Ectodermal cell (in vitro differentiated cells): ENCODE data around the gene PYDC1.

Source experiments
- H3K27ac ChIP-seq: 2 replicates; pipeline ENCODE4 v1.7.0; 2013; ENCODE audit warnings: mild to moderate bottlenecking, low read depth, low read length; ENCODE audit not compliant: insufficient read depth, poor library complexity, severe bottlenecking
- H3K27me3 ChIP-seq: 2 replicates; pipeline ENCODE4 v1.7.0; 2013; ENCODE audit warnings: mild to moderate bottlenecking, low read length; ENCODE audit not compliant: insufficient read depth, control insufficient read depth, poor library complexity, severe bottlenecking
- H3K36me3 ChIP-seq: one replicate; pipeline ENCODE4 v1.7.0; 2013; ENCODE audit warnings: low read length; ENCODE audit not compliant: control insufficient read depth, insufficient read depth
- H3K4me1 ChIP-seq: one replicate; pipeline ENCODE4 v1.7.0; 2013; ENCODE audit warnings: low read length; ENCODE audit not compliant: control insufficient read depth, insufficient read depth
- H3K4me3 ChIP-seq: 2 replicates; pipeline ENCODE4 v1.7.0; 2013; ENCODE audit warnings: low read depth, low read length, control low read depth; ENCODE audit not compliant: insufficient read depth
- H3K9me3 ChIP-seq: 2 replicates; pipeline ENCODE4 v1.7.0; 2013; ENCODE audit warnings: mild to moderate bottlenecking, low read length, moderate library complexity; ENCODE audit not compliant: control insufficient read depth
- WGBS, 2 experiments: methylation state at CpG; one replicate each; pipeline ENCODE4 v1.1.7; 2013; ENCODE audit warnings: missing lambda C conversion rate in 2 of 2; 5-methylcytosine and 5-hydroxymethylcytosine counted together

Gene PYDC1

DNA sequence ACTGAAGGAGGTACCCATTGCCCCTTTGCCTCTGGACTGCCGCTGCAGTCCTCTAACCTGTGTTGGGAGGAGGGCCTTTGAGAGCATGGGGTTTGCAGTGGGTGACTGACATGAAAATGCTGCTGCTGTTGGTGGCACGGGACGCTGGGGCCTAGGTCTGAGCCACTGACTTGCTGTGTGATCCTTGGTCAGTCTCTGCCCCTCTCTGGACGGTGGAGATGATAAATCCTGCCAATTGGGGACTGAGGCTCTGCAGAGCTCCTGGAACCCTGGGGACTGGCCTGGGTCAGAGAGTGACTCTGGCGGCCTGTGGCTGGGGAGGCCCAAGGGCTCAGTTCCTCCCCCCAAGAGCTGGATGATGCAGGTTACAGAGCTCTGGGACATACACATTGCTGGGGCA is 6.1 kb upstream of the PYDC1 start:
- no peak overlapping the region for H3K27ac ChIP-seq
- H3K4me3 ChIP-seq = no peak overlapping the region
- no peaks in the 10 kb centered on the region for H3K9me3 ChIP-seq
- H3K36me3 ChIP-seq = no peaks in the 10 kb centered on the region
- no peaks in the 10 kb centered on the region for H3K4me1 ChIP-seq
- 91 to 96% methylated on average over 5 of the region's 5 CpGs for WGBS, 2 experiments
- H3K27me3 ChIP-seq = peaks cover 9% of the 10 kb centered on the region

DNA sequence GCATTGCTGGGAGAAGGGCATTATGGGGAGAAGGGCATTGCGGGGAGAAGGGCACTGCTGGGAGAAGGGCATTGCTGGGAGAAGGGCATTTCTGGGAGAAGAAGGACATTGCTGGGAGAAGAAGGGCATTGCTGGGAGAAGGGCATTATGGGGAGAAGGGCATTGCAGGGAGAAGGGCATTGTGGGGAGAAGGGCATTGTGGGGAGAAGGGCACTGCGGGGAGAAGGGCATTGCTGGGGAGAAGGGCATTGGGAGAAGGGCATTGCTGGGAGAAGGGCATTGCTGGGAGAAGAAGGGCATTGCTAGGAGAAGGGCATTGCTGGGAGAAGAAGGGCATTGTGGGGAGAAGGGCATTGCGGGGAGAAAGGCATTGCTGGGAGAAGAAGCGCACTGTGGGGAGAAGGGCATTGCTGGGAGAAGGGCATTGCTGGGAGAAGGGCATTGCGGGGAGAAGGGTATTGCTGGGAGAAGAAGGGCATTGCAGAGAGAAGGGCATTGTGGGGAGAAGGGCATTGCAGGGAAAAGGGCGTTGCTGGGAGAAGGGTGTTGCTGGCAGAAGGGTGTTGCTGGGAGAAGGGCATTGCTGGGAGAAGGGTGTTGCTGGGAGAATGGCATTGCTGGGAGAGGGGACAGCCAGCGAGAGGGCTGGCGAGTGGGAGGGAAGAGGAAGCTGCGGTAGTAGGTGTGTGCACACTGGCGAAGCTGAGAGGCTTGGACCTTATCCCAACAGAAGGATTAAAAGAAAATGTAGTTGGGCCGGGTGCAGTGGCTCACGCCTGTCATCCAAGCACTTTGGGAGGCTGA is 4.6 kb upstream of the PYDC1 start:
- no peaks in the 10 kb centered on the region for H3K9me3 ChIP-seq
- no peak overlapping the region for H3K4me3 ChIP-seq
- no peak overlapping the region for H3K27ac ChIP-seq
- peaks cover 5% of the 10 kb centered on the region for H3K4me1 ChIP-seq
- no peaks in the 10 kb centered on the region for H3K36me3 ChIP-seq
- WGBS, 2 experiments = 89 to 91% methylated on average over 12 of the region's 12 CpGs
- H3K27me3 ChIP-seq = peaks cover 24% of the 10 kb centered on the region

DNA sequence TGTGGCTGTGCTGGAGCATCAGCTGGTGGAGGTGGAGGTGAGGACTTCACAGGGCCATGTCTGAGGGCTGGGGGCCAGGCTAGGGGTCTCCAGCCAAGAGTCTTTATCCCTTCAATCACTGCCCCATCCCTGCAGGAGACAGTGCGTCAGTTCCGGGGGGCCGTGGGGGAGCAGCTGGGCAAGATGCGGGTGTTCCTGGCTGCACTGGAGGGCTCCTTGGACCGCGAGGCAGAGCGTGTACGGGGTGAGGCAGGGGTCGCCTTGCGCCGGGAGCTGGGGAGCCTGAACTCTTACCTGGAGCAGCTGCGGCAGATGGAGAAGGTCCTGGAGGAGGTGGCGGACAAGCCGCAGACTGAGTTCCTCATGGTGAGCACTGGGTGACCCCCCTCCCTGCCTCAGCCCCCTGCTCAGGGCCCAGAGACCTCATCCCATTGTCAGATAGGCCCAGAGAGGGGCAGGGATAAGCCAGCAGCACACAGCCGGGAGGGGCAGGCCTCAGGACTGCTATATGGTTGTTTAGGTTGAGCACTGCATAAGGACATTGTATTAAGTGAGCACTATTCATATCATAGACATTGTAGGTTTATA is 2.3 kb upstream of the PYDC1 start:
- H3K4me3 ChIP-seq = no peak overlapping the region
- WGBS, 2 experiments = 93 to 95% methylated on average over 15 of the region's 15 CpGs

DNA sequence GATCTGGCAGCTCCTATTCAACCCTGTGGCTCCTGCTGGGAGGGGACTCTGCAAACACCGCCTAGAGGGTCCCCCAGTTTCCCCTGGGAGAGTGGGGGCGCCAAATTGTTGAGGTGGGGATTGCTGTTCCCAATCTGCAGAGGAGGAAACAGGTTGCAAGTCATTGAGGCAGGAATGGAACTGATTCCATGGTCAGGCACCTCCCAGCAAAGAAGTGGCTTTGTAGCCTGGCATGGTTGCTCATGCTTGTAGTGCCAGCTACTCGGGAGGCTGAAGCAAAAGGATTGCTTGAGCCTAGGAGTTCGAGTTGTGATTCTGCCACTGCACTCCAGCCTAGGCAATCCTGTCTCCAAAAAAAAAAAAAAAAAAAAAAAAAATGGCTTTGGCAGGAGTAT is 198 bp upstream of the PYDC1 start:
- H3K27ac ChIP-seq = no peak overlapping the region
- no peaks in the 10 kb centered on the region for H3K36me3 ChIP-seq
- 32 to 47% methylated on average over 4 of the region's 4 CpGs for WGBS, 2 experiments
- peaks cover 59% of the 10 kb centered on the region for H3K27me3 ChIP-seq
- H3K4me1 ChIP-seq = peaks cover 17% of the 10 kb centered on the region
- no peaks in the 10 kb centered on the region for H3K9me3 ChIP-seq
- no peak overlapping the region for H3K4me3 ChIP-seq

More for the DNA sequence above, 2.3 kb upstream of the PYDC1 start:
- H3K9me3 ChIP-seq = no peaks in the 10 kb centered on the region
- H3K27me3 ChIP-seq = peaks cover 47% of the 10 kb centered on the region
- peaks cover 17% of the 10 kb centered on the region for H3K4me1 ChIP-seq
- H3K27ac ChIP-seq = no peak overlapping the region
- H3K36me3 ChIP-seq = no peaks in the 10 kb centered on the region

DNA sequence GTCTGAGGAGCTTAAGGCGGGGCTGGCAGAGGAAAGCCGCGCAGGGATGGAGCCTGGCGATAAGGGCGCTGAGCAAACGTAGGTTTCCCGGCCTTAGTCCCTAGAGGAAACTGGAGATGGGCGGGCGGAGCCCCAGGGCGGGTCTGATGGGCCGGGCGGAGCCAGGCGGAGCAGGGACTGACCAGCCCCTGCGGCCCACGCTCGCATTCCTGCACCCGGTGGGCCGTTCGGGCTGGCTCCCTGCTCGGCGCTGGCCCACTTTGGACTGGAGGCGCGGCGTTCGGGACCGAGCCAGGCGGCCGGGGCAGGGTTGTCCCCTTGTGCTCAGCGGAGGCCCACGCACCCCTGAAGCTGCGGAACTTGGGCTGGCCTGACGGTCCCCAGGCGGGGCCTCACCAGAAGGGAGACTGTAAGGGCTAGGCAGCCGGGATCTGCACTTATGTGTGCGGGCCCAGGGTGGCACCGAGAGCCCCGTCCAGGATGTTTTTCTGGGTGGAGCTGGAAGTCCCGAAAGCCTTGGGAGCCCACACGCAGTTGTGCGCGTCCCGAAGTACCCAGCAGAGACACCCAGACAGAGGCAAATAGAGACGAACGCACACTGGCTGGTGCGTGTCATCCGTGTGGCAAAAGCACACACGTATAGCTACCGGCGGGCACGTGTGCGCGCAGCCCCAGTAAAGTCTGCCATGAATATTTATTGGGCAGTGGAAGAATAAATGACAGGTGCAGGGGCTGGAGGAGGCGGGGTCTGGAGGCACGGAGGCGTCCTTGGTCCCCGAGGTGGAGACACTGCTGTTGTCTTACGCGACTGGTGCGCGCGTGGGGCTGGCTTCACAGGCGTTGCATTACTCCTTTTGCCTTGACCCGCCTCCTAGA is 1.4 kb downstream of the PYDC1 start:
- Histone ChIP-seq H3K27ac (no peak overlapping the region), H3K27me3 (peaks cover 62% of the 10 kb centered on the region), H3K9me3 (no peaks in the 10 kb centered on the region), H3K36me3 (no peaks in the 10 kb centered on the region), H3K4me1 (peaks cover 17% of the 10 kb centered on the region), H3K4me3 (peak overlapping the region; percentile 44)
- WGBS, 2 experiments = 2% methylated on average over 63 of the region's 63 CpGs

DNA sequence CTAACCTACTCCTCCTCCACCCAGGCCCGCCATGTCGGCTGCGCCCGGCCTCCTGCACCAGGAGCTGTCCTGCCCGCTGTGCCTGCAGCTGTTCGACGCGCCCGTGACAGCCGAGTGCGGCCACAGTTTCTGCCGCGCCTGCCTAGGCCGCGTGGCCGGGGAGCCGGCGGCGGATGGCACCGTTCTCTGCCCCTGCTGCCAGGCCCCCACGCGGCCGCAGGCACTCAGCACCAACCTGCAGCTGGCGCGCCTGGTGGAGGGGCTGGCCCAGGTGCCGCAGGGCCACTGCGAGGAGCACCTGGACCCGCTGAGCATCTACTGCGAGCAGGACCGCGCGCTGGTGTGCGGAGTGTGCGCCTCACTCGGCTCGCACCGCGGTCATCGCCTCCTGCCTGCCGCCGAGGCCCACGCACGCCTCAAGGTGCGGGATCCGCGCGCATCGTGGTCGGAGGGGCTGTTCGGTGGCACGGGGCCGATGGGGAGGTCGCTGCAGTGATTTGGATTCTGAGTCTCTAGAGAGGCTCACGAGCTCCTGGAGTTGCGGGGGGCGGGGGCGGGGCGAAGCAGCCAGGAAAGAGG is 2.1 kb downstream of the PYDC1 start:
- peaks cover 17% of the 10 kb centered on the region for H3K4me1 ChIP-seq
- H3K4me3 ChIP-seq = peak overlapping the region; percentile 44
- no peak overlapping the region for H3K27ac ChIP-seq
- H3K36me3 ChIP-seq = no peaks in the 10 kb centered on the region
- H3K9me3 ChIP-seq = no peaks in the 10 kb centered on the region
- WGBS, 2 experiments = 1% methylated on average over 58 of the region's 58 CpGs
- peaks cover 62% of the 10 kb centered on the region for H3K27me3 ChIP-seq

DNA sequence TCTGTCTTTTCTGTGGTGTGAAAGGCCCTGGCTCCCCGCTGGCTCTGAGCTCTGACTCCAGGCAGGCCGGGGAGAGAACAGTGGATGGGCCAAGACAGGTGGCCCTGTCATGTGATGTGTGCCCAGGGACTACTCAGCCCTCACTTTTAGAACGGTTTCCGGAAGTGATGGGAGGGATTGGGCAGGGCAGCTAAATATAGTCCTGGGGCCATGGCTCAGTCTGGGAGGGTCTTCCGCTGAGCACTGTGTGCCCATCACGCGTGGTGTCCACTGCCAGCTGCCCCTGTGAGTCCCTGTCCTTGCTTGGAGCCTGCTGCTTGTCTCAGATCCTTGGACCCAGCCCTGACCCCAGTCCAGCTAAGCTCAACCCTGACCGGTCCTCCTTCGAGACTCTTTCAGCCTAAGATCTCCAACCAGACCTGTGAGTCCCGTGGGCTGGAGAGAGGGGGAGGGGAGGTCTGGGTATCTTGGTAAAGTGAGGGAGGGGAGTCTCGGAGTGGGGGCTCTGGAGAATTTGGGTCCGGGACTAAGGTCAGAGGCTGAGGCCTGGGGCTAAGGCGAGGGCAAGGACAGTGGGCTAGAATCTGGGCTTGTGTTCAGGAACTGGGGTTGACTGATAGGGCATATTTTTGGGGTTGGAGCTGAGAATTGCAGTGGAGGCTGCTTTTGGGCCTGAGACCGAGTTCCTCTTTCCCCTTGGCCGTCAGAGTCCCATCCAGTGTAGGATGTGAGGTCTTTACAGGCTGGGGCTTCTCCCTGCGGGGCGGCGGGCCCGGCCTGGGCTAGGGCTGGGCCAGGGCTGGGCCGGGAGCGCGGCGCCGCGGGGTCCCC is 2.8 kb downstream of the PYDC1 start, which contains the start of gene TRIM72:
Gene TRIM72, plus strand, starts transcription at position 243 of the 831 bp plus-strand sequence. CDS start 620 bp downstream, outside the sequence.
- Histone ChIP-seq H3K27me3 (peaks cover 62% of the 10 kb centered on the region), H3K27ac (no peak within 1 kb of the TSS), H3K4me1 (peaks cover 17% of the 10 kb centered on the region), H3K9me3 (no peaks in the 10 kb centered on the region), H3K36me3 (no peaks in the 10 kb centered on the region), H3K4me3 (peak within 1 kb of the TSS; percentile 44)
- 41 to 42% methylated on average over 25 of the region's 25 CpGs for WGBS, 2 experiments

DNA sequence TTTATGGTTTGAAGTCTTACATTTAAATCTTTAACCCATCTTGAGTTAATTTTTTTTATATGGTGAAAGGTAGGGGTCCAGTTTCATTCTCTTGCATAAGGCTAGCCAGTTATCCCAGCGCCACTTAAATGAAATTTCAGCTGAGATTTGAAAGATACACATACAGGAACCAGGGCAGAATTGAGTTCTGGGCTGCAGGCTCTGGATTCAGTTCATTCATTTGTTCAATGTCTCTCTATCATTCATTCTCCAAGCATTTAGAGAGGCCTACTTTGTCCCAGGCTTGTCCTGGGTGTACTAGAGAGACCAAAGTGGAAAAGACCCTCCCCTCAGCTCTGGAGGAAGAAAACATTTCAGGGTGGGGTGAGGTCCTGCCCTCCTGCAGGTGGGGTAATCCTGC is 3.6 kb downstream of the PYDC1 start:
- WGBS, 2 experiments = 95 to 97% methylated on average over 1 of the region's 1 CpG
- Histone ChIP-seq H3K36me3 (no peaks in the 10 kb centered on the region), H3K27ac (no peak overlapping the region), H3K27me3 (peaks cover 56% of the 10 kb centered on the region), H3K9me3 (no peaks in the 10 kb centered on the region), H3K4me3 (no peak overlapping the region), H3K4me1 (peaks cover 17% of the 10 kb centered on the region)

DNA sequence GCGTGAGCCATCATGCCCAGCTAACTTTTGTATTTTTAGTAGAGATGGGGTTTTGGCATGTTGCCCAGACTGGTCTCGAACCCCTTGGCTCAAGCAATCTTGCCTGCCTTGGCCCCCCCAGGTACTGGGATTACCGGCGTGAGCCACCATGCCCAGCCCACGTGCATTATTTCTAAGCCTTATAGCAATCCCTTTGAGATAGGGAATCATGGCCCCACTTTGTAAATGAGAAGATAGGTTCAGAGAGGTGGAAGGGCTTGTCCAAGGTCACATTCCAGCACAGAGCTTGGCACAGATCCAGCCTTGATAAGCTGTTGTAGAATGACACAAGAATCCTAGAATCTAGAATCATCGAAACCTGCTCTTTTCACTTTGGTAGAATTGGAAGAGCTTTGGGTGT is 10.2 kb downstream of the PYDC1 start:
- 92 to 93% methylated on average over 6 of the region's 6 CpGs for WGBS, 2 experiments
- Histone ChIP-seq H3K27me3 (peaks cover 34% of the 10 kb centered on the region), H3K36me3 (no peaks in the 10 kb centered on the region), H3K4me3 (no peak overlapping the region), H3K27ac (no peak overlapping the region), H3K4me1 (no peaks in the 10 kb centered on the region), H3K9me3 (no peaks in the 10 kb centered on the region)
